ENCODE data around the gene RASD2.
A peak's percentile ranks its signal among the peaks of the same experiment; 100 is the strongest.
"Not testable (repeated sequence)": the region's sequence is repeated elsewhere in the genome, so short reads cannot be mapped to it uniquely, and the experiment has no call there.

The RASD2 gene

DNA sequence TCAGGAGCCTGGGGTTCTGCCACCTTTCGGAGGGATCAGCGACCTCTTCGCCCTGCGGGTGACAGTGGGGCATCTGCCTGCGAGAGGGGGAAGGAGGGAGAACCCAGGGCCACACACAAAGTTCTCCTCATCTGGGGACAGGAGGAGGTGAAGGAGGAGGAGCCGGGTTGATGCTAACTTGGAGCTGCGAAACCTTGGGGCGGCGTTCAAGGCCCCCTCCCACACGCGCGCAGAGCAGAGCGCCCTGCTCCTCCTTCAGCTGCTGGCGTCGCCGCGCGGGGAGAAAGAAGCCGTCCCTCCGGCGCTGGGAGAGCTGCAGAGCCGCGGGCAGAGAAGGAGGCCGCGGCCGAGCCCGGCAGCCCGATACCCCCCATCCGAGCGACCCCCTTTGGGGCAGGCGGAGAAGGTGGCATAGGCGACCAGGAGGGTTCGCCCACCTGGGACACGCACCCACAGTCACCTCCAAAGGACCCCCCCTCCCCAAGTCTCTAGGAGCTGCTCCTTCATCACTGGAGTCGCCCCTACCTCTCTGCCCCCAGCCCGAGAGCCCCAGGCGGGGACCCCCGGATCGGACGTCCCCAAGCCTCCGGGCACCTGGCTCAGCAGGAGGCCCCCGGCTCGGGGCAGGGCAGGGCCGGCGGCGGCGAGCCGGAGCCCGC lies at the start of gene RASD2:
Gene RASD2 (plus strand): TSS at position 237 of the 659 bp plus-strand sequence. CDS start 5,979 bp downstream, outside the sequence.
- peak within 1 kb of the TSS; percentile 51; the same call in 1 of the 2 replicates for H3K27ac ChIP-seq
- TF ChIP-seq, protein P1, sequence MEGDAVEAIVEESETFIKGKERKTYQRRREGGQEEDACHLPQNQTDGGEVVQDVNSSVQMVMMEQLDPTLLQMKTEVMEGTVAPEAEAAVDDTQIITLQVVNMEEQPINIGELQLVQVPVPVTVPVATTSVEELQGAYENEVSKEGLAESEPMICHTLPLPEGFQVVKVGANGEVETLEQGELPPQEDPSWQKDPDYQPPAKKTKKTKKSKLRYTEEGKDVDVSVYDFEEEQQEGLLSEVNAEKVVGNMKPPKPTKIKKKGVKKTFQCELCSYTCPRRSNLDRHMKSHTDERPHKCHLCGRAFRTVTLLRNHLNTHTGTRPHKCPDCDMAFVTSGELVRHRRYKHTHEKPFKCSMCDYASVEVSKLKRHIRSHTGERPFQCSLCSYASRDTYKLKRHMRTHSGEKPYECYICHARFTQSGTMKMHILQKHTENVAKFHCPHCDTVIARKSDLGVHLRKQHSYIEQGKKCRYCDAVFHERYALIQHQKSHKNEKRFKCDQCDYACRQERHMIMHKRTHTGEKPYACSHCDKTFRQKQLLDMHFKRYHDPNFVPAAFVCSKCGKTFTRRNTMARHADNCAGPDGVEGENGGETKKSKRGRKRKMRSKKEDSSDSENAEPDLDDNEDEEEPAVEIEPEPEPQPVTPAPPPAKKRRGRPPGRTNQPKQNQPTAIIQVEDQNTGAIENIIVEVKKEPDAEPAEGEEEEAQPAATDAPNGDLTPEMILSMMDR (conservative IDR thresholded peaks at IDR 0.05) = no peak

DNA sequence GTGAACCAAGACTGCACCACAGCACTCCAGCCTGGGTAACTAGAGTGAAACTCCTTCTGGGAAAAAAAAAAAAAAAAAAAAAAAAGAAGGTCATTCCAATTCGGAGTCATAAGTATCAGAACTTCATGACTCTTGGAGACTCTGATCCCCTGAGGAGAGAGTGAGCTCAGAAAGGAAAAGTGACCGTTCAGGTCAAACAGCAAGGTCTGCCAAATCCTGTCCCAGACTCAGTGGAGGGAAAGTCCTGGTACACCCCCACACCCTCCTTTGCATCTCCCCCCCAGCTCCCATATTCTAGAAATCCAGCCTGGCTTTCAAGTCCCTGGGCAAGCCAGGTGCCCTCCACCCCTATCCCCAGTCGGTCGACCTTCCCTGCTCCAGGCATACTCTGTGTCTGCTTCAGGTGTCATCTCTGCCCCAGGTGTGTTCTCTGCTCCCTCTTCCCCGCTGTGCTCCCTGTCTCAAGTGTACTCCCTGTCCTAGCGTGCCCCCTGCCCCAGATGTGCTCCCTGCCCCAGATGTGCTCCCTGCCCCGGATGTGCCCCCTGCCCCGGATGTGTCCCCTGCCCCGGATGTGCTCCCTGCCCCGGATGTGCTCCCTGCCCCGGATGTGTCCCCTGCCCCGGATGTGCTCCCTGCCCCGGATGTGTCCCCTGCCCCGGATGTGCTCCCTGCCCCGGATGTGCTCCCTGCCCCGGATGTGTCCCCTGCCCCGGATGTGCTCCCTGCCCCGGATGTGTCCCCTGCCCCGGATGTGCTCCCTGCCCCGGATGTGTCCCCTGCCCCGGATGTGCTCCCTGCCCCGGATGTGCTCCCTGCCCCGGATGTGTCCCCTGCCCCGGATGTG lies 49.3 kb upstream of the RASD2 start:
- not testable (repeated sequence) for H3K27ac ChIP-seq

DNA sequence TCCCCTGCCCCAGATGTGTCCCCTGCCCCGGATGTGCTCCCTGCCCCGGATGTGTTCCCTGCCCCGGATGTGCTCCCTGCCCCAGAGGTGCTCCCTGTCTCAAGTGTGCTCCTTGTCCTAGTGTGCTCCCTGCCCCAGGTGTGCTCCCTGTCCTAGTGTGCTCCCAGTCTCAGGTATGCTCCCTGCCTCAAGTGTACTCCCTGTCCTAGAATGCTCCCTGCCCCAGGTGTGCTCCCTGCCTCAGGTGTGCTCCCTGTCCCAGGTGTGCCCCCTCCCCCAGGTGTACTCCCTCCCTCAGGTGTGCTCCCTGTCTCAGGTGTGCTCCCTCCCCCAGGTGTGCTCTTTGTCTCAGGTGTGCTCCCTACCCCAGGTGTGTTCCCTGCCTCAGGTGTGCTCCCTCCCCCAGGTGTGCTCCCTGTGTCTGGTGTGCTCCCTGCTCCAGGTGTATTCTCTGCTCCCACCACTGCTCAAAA lies 48.7 kb upstream of the RASD2 start:
- H3K27ac ChIP-seq = no peak overlapping the region
- TF ChIP-seq, protein P1 (conservative IDR thresholded peaks at IDR 0.05) = no peak

DNA sequence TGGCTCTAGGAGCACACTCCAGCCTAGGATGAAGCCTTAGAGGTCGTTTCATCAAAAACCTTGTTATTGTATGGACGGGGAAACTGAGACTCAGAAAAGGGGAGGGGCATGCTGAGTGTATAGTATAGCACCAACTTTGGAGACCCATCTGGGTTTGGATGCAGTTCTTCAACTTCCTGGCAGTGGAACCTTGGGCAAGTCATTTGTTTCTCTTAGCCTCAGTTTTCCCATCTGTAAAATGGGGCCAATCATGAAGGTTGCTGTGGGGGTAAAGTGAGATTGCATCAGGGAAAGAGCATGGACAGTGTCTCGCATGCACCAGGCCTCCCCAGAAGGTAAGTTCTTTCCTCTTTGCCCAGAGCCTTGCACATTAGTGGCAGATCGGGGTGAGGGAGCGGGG lies 47.6 kb upstream of the RASD2 start:
- TF ChIP-seq, protein P1 (conservative IDR thresholded peaks at IDR 0.05) = no peak
- H3K27ac ChIP-seq = no peak overlapping the region

DNA sequence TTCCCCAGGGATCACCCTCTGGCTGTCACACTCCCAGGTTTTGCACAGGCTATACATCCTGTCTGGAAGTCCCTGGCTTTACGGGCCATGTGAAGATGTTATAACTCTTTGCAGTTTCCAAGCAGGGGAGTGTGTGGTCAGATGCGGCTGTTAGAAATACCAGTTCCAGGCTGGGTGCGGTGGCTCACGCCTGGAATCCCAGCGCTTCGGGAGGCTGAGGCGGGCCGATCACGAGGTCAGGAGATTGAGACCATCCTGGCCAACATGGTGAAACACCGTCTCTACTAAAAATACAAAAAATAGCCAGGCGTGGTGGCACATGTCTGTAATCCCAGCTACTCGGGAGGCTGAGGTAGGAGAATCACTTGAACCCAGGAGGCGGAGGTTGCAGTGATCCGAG lies 44.9 kb upstream of the RASD2 start:
- not testable (repeated sequence) for H3K27ac ChIP-seq

- H3K27ac ChIP-seq = no peak overlapping the region
- TF ChIP-seq, protein P1 (conservative IDR thresholded peaks at IDR 0.05) = no peak
Observed at GRCh38 chr22:35496768-35497312, 43.8 kb upstream of the RASD2 start.

GRCh38 chr22:35498026-35498800 lies 42.4 kb upstream of the RASD2 start:
- TF ChIP-seq, protein P1 (conservative IDR thresholded peaks at IDR 0.05) = no peak
- H3K27ac ChIP-seq = no peak overlapping the region

DNA sequence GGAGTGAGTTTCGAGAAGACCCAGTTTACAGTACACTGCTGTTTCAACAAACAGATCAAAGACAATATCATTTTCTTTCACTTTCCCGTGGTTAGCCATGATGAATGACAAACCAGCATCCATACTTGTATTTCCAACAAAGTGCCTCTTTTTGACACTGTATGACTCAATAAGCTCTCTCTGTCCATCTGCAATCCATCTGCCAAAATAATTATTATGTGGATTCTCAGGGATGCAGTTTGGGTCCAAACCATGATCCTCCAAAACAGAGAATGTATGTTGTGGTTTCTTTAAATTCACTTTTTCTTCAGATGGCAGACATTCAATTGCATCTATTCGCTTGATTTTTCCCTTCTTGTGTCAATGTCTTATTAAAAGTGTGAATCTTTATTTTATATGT lies 37.8 kb upstream of the RASD2 start:
- TF ChIP-seq, protein P1 (conservative IDR thresholded peaks at IDR 0.05) = no peak

More for the DNA sequence above, 37.8 kb upstream of the RASD2 start:
- no peak overlapping the region for H3K27ac ChIP-seq

Measured in VCaP (cell line).